Medulla oblongata (tissue), 1 donor: ENCODE measurements around the gene SQSTM1.
A peak's percentile ranks its signal among the peaks of the same experiment; 100 is the strongest.

Source experiments
- DNase-seq: peaks from one replicate; pipeline ENCODE4 v3.0.0-alpha.2; 2015; ENCODE audit errors: extremely low spot score

SQSTM1 gene

GRCh38 chr5:179805529-179806249, 15.0 kb upstream of the SQSTM1 start:
- DNase-seq = no peak

GRCh38 chr5:179806250-179807048, 14.3 kb upstream of the SQSTM1 start, which contains the start of gene MGAT4B:
MGAT4B (minus strand) TSS chr5:179806866; CDS start chr5:179806583, 283 bp downstream.
- peak; percentile 72 for DNase-seq

- DNase-seq = no peak
Measured at GRCh38 chr5:179812135-179812825, 8.4 kb upstream of the SQSTM1 start.

GRCh38 chr5:179812997-179813607, 7.6 kb upstream of the SQSTM1 start:
- no peak for DNase-seq

- no peak for DNase-seq
Measured at GRCh38 chr5:179814090-179814489, 6.6 kb upstream of the SQSTM1 start.

GRCh38 chr5:179815491-179816249, 5.0 kb upstream of the SQSTM1 start:
- DNase-seq = no peak

- no peak for DNase-seq
Measured at GRCh38 chr5:179816401-179816795, 4.3 kb upstream of the SQSTM1 start.

GRCh38 chr5:179816796-179817469, 3.8 kb upstream of the SQSTM1 start:
- DNase-seq = no peak

GRCh38 chr5:179817470-179817840, 3.2 kb upstream of the SQSTM1 start:
- no peak for DNase-seq

- no peak for DNase-seq
Measured at GRCh38 chr5:179817890-179818745, 2.6 kb upstream of the SQSTM1 start.

GRCh38 chr5:179818746-179819295, 1.9 kb upstream of the SQSTM1 start:
- peak; percentile 97 for DNase-seq

- DNase-seq = peak; percentile 75
Measured at GRCh38 chr5:179819296-179820126, 1.2 kb upstream of the SQSTM1 start.

- peak; percentile 32 for DNase-seq
Measured at GRCh38 chr5:179820127-179820482, 600 bp upstream of the SQSTM1 start.

- peak; percentile 95 for DNase-seq
Measured at GRCh38 chr5:179821298-179822058, 773 bp downstream of the SQSTM1 start.

- peak; percentile 33 for DNase-seq
Measured at GRCh38 chr5:179822059-179822432, 1.3 kb downstream of the SQSTM1 start.

- no peak for DNase-seq
Measured at GRCh38 chr5:179822444-179822990, 1.8 kb downstream of the SQSTM1 start.

- no peak for DNase-seq
Measured at GRCh38 chr5:179823937-179824744, 3.4 kb downstream of the SQSTM1 start.
